ENCODE data around the gene METTL14. TPM values are rescaled to one million over a fixed set of nuclear protein-coding genes. Genes with fewer than 3 reads are reported as not detected.

METTL14 gene
- total and polyA plus RNA-seq, 8 donors: 1.8 to 71.4 (median 10.4) TPM

GRCh38 chr4:118711052-118711451, 25.9 kb downstream of the METTL14 start:
- Histone ChIP-seq H3K4me1 (no peaks in the 10 kb centered on the region), H3K9me3 (no peaks in the 10 kb centered on the region), H3K4me3 (no peak overlapping the region), H3K36me3 (peaks cover 17 to 74% (median 73%) of the 10 kb centered on the region in 4 donors), H3K27ac (no peak overlapping the region), H3K27me3 (no peaks in the 10 kb centered on the region)
- no peak for DNase-seq
- WGBS, 5 donors: 89 to 97% (median 94%) methylated on average over 2 of the region's 2 CpGs
- no peak for TF ChIP-seq POLR2A (IDR thresholded peaks at IDR 0.05)
- TF ChIP-seq, protein P1, sequence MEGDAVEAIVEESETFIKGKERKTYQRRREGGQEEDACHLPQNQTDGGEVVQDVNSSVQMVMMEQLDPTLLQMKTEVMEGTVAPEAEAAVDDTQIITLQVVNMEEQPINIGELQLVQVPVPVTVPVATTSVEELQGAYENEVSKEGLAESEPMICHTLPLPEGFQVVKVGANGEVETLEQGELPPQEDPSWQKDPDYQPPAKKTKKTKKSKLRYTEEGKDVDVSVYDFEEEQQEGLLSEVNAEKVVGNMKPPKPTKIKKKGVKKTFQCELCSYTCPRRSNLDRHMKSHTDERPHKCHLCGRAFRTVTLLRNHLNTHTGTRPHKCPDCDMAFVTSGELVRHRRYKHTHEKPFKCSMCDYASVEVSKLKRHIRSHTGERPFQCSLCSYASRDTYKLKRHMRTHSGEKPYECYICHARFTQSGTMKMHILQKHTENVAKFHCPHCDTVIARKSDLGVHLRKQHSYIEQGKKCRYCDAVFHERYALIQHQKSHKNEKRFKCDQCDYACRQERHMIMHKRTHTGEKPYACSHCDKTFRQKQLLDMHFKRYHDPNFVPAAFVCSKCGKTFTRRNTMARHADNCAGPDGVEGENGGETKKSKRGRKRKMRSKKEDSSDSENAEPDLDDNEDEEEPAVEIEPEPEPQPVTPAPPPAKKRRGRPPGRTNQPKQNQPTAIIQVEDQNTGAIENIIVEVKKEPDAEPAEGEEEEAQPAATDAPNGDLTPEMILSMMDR (IDR thresholded peaks at IDR 0.05): no peak
- intact Hi-C loops (cut with DNase I; ENCODE audit: low total_unique reads): no loop called here

DNA sequence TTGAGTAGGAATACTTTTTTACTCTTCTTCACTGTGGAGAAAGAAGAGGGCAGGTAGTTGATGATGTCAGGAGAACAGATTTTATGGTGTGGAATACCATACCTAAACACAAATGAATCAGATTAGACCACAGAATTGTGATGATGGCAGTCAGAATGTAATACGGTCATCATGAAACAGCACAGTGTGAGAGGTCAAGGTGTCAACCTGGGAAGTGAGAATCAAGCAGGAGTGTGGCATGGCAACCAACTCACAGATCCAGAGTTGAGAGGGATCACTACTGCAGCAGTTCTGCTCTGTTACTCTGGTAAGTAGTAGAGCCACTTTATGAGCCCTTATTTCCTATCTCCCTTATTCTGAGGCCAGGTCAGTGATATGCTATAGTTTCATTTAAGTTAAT, 27.7 kb downstream of the METTL14 start:
- Histone ChIP-seq H3K4me1 (no peaks in the 10 kb centered on the region), H3K4me3 (no peak overlapping the region), H3K27me3 (no peaks in the 10 kb centered on the region), H3K27ac (no peak overlapping the region), H3K9me3 (no peaks in the 10 kb centered on the region), H3K36me3 (peaks cover 11 to 64% (median 57%) of the 10 kb centered on the region in 4 donors)
- 47 to 79% (median 72%) methylated on average over 1 of the region's 1 CpG for WGBS, 5 donors
- DNase-seq: no peak
- intact Hi-C loops (cut with DNase I; ENCODE audit: low total_unique reads): no loop called here
- TF ChIP-seq POLR2A (IDR thresholded peaks at IDR 0.05): no peak
- no peak for TF ChIP-seq EP300 (IDR thresholded peaks at IDR 0.05)
- TF ChIP-seq POLR2AphosphoS5 (IDR thresholded peaks at IDR 0.05): no peak

GRCh38 chr4:118714682-118715081, 29.5 kb downstream of the METTL14 start:
- TF ChIP-seq POLR2A (IDR thresholded peaks at IDR 0.05): no peak
- TF ChIP-seq POLR2AphosphoS5 (IDR thresholded peaks at IDR 0.05): no peak
- Histone ChIP-seq H3K27ac (no peak overlapping the region), H3K4me3 (no peak overlapping the region), H3K27me3 (no peaks in the 10 kb centered on the region), H3K9me3 (no peaks in the 10 kb centered on the region), H3K4me1 (no peaks in the 10 kb centered on the region), H3K36me3 (peaks cover 9 to 56% (median 45%) of the 10 kb centered on the region in 4 donors)
- DNase-seq: no peak
- 89 to 96% (median 94%) methylated on average over 4 of the region's 4 CpGs for WGBS, 5 donors
- intact Hi-C loops (cut with DNase I; ENCODE audit: low total_unique reads): no loop called here

GRCh38 chr4:118716304-118716703, 31.1 kb downstream of the METTL14 start:
- Histone ChIP-seq H3K36me3 (peaks cover 0 to 54% (median 35%) of the 10 kb centered on the region in 4 donors), H3K4me1 (no peaks in the 10 kb centered on the region), H3K27ac (no peak overlapping the region), H3K4me3 (no peak overlapping the region), H3K27me3 (no peaks in the 10 kb centered on the region), H3K9me3 (no peaks in the 10 kb centered on the region)
- TF ChIP-seq POLR2AphosphoS5 (IDR thresholded peaks at IDR 0.05): no peak
- TF ChIP-seq EP300 (IDR thresholded peaks at IDR 0.05): no peak
- TF ChIP-seq POLR2A (IDR thresholded peaks at IDR 0.05): no peak
- TF ChIP-seq, protein P1 (IDR thresholded peaks at IDR 0.05): no peak
- intact Hi-C loops (cut with DNase I; ENCODE audit: low total_unique reads): no loop called here
- 27 to 65% (median 46%) methylated on average over 3 of the region's 3 CpGs for WGBS, 5 donors
- DNase-seq: no peak

DNA sequence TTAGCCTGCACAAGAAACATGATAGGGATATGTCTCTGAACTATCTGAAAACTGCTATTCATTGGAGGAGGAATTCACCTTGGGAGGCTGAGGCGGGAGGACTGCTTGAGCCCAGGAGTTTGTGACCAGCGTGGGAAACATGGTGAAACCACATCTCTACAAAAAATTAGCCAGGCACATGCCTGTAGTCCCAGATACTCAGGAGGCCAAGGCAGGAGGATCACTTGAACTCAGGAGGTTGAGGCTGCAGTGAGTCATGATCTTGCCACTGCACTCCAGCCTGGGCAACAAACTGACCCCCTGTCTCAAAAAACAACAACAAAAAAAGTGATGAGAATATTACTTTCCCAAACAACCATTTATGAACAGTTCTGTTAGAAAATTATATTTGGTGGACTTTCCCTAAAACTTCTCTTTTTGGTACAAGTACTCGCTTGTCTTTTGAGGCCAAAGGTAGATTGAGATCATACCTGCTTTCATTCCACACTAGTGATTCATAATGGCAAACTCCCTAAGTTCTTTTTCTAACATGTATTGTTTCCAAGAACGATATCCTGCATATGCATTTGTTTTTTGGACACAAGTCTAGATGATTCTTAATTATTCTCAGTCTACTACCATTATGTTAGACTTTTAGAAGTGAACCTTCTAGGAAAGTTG, 33.4 kb downstream of the METTL14 start:
- DNase-seq: no peak
- Histone ChIP-seq H3K4me1 (no peaks in the 10 kb centered on the region), H3K27ac (no peak overlapping the region), H3K9me3 (no peaks in the 10 kb centered on the region), H3K27me3 (no peaks in the 10 kb centered on the region), H3K4me3 (no peak overlapping the region), H3K36me3 (peaks cover 0 to 64% (median 42%) of the 10 kb centered on the region in 4 donors)
- intact Hi-C loops (cut with DNase I; ENCODE audit: low total_unique reads): no loop called here
- whole genome bisulfite sequencing, 5 donors: 91 to 95% (median 94%) methylated on average over 4 of the region's 4 CpGs
- no peak for TF ChIP-seq POLR2A (IDR thresholded peaks at IDR 0.05)
- no peak for TF ChIP-seq EP300 (IDR thresholded peaks at IDR 0.05)
- TF ChIP-seq POLR2AphosphoS5 (IDR thresholded peaks at IDR 0.05): no peak
- TF ChIP-seq, protein P1 (IDR thresholded peaks at IDR 0.05): no peak

All from stomach (tissue), 9 donors.